ENCODE measurements around the gene RIC3.

DNA sequence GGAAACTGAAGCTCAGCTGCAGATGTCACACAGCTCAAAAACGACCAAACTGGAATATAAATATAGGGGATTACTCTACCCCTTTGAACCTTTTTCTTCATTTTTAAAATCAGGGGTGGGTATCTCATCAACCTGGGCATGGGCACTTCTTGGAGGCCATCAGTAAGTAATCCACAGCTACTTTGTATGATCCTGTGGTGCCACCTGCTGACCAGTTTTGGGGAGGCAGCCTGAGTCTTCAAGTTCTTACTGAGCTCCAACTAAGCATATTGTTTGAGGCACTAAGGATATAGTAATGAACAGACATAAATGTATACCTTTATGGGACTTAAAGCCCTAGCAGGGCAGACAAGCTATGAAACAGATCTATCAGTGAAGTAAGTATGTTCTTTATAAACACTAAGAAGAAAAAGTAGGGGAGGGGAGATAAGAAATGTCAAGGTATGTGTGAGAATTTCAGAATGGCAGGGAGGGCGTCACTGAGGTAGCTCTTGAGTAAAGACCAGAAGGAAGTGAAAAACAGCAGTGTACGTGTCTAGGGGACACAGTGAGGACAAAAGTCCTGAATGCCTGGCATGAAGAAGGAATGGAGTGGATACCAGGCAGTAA, 69.4 kb downstream of the RIC3 start:
- TF ChIP-seq, protein P1, sequence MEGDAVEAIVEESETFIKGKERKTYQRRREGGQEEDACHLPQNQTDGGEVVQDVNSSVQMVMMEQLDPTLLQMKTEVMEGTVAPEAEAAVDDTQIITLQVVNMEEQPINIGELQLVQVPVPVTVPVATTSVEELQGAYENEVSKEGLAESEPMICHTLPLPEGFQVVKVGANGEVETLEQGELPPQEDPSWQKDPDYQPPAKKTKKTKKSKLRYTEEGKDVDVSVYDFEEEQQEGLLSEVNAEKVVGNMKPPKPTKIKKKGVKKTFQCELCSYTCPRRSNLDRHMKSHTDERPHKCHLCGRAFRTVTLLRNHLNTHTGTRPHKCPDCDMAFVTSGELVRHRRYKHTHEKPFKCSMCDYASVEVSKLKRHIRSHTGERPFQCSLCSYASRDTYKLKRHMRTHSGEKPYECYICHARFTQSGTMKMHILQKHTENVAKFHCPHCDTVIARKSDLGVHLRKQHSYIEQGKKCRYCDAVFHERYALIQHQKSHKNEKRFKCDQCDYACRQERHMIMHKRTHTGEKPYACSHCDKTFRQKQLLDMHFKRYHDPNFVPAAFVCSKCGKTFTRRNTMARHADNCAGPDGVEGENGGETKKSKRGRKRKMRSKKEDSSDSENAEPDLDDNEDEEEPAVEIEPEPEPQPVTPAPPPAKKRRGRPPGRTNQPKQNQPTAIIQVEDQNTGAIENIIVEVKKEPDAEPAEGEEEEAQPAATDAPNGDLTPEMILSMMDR (IDR thresholded peaks at IDR 0.05) = peak in 5 of 7 experiments; percentile 54 to 78 (median 74)
- no peak for TF ChIP-seq POLR2A (IDR thresholded peaks at IDR 0.05)
